OCI-LY7 (cell line): Measurements from ENCODE around the gene SELENBP1.

Source experiments
- CTCF ChIP-seq: fragments of 200-600 bp; sonication (generic); conservative IDR thresholded peaks from 2 replicates; pipeline ENCODE4 v1.5.1; 2014; ENCODE audit warnings: mild to moderate bottlenecking, antibody characterized with exemption, low read length, moderate library complexity, mixed read lengths
- EZH2phosphoT487 ChIP-seq: fragments of 200-600 bp; sonication (generic); IDR thresholded peaks from 2 replicates; pipeline ENCODE4 v1.6.1; 2018; ENCODE audit warnings: low read depth, borderline replicate concordance, mild to moderate bottlenecking, mixed run types, antibody characterized with exemption, low read length, moderate library complexity, mixed read lengths

- no peak for TF ChIP-seq CTCF
- no peak for TF ChIP-seq EZH2phosphoT487
These were observed 30.5 kb downstream of the SELENBP1 start for GRCh38 chr1:151342021-151342420.
